HG02852 (cell line): Measurements from ENCODE around the gene COX7A2.

Source experiments
- ATAC-seq: cut with Tn5 transposase; IDR thresholded peaks from one replicate; pipeline ENCODE4 v1.9.1; 2021; ENCODE audit warnings: mild to moderate bottlenecking, moderate library complexity; ENCODE audit not compliant: unreplicated experiment

COX7A2 gene

GRCh38 chr6:75201901-75202672 is 41.5 kb downstream of the COX7A2 start:
- no peak for ATAC-seq

- no peak for ATAC-seq
Measured at GRCh38 chr6:75201021-75201420, 42.6 kb downstream of the COX7A2 start.

- no peak for ATAC-seq
Measured at GRCh38 chr6:75199889-75200288, 43.7 kb downstream of the COX7A2 start.

GRCh38 chr6:75196081-75196687 is 47.4 kb downstream of the COX7A2 start:
- ATAC-seq: no peak

GRCh38 chr6:75188221-75188925 is 55.2 kb downstream of the COX7A2 start:
- ATAC-seq: no peak
